GM12878 (cell line): Measurements from ENCODE around the gene ANKRD7. TPM values are rescaled to one million over a fixed set of nuclear protein-coding genes. Genes with fewer than 3 reads are reported as not detected.

Experiments
- ATAC-seq: fragments of 200-7000 bp; cut with Tn5 transposase; 3 replicates; pipeline ENCODE4 v1.9.1; 2020; ENCODE audit warnings: mild to moderate bottlenecking, moderate library complexity
- BruUV-seq: library from RNA; stranded (reverse); fragments of 400-500 nt; replicated peaks from 2 replicates; lab custom pipeline; 2021; lab: Mats Ljungman, UMichigan
- CTCF ChIA-PET: fragments of 300-600 bp; sonication (Branson Sonifier 250); formaldehyde crosslinking; extraction: SDS; loops from one replicate; lab custom pipeline; 2021; ENCODE audit warnings: inconsistent platforms; lab: Yijun Ruan, JAX
- POLR2A ChIA-PET: fragments of 350-600 bp; formaldehyde crosslinking; extraction: SDS; loops from one replicate; lab custom pipeline; 2021; ENCODE audit warnings: inconsistent platforms; lab: Charles Lee
- RAD21 ChIA-PET: fragments of 300-600 bp; sonication (Branson Sonifier 250); formaldehyde crosslinking; loops from one replicate; lab custom pipeline; 2023; ENCODE audit warnings: antibody characterized with exemption; ENCODE audit not compliant: unreplicated experiment; lab: Charles Lee
- SMC1A ChIA-PET: fragments of 300-600 bp; sonication (Branson Sonifier 250); formaldehyde crosslinking; loops from one replicate; lab custom pipeline; 2023; ENCODE audit not compliant: unreplicated experiment, uncharacterized antibody; lab: Charles Lee
- DNase-seq: peaks from one replicate; pipeline ENCODE4 v3.0.0-alpha.2; 2011; ENCODE audit warnings: low read depth, low spot score
- FAIRE-seq: peaks from 3 replicates; lab custom pipeline; 2011; peaks lifted over from hg19 to GRCh38; lab: Jason Lieb, UNC
- H2AFZ ChIP-seq: 2 replicates; pipeline ENCODE4 v1.6.0; 2011; ENCODE audit warnings: low read depth, low read length, control low read depth; ENCODE audit not compliant: control insufficient read depth
- H3K27ac ChIP-seq: 2 replicates; pipeline ENCODE4 v1.5.1; 2011; ENCODE audit warnings: control low read depth; ENCODE audit not compliant: control insufficient read depth, insufficient read depth
- H3K27me3 ChIP-seq, 2 experiments: replicated peaks in 1 of 2; 2 replicates each; pipeline versions ENCODE4 v1.6.0 to v1.6.1; 2011; ENCODE audit warnings: low read length in 1 of 2; ENCODE audit not compliant: control insufficient read depth in 2 of 2, insufficient read depth in 2 of 2
- H3K36me3 ChIP-seq, 2 experiments: 2 replicates each; pipeline ENCODE4 v1.5.1; 2011; ENCODE audit warnings: low read length in 1 of 2; ENCODE audit not compliant: control insufficient read depth in 2 of 2, insufficient read depth in 2 of 2
- H3K4me1 ChIP-seq: 2 replicates; pipeline ENCODE4 v1.6.1; 2011; ENCODE audit warnings: mild to moderate bottlenecking, low read length, moderate library complexity, mixed read lengths; ENCODE audit not compliant: control insufficient read depth, insufficient read depth
- H3K4me2 ChIP-seq: 2 replicates; pipeline ENCODE4 v1.6.0; 2011; ENCODE audit warnings: control low read depth; ENCODE audit not compliant: control insufficient read depth, insufficient read depth
- H3K4me3 ChIP-seq: fragments of 200-600 bp; sonication (generic); 2 replicates; pipeline ENCODE4 v1.5.1; 2016
- H3K79me2 ChIP-seq: 2 replicates; pipeline ENCODE4 v1.6.0; 2011; ENCODE audit warnings: low read length; ENCODE audit not compliant: control insufficient read depth, insufficient read depth
- H3K9ac ChIP-seq: 2 replicates; pipeline ENCODE4 v1.8.0; 2011; ENCODE audit warnings: low read length, control low read depth, mixed read lengths; ENCODE audit not compliant: control insufficient read depth, insufficient read depth
- H3K9me3 ChIP-seq: replicated peaks from 3 replicates; pipeline ENCODE4 v1.5.1; 2011; ENCODE audit warnings: mild to moderate bottlenecking, low read length; ENCODE audit not compliant: control insufficient read depth, insufficient read depth
- H4K20me1 ChIP-seq: 2 replicates; pipeline ENCODE4 v1.6.0; 2011; ENCODE audit not compliant: control insufficient read depth, insufficient read depth
- BMI1 ChIP-seq: fragments of 450-650 bp; IDR thresholded peaks from 2 replicates; pipeline ENCODE4 v1.6.1; 2016; ENCODE audit warnings: mild to moderate bottlenecking, moderate library complexity, borderline replicate concordance
- YBX1 ChIP-seq: fragments of 450-650 bp; IDR thresholded peaks from 2 replicates; pipeline ENCODE4 v1.6.1; 2016; ENCODE audit warnings: antibody characterized with exemption
- WGBS: methylation state at CpG from one replicate; pipeline ENCODE4 v1.1.6; 2016; ENCODE audit warnings: low lambda C conversion rate; ENCODE audit not compliant: insufficient replicate concordance, insufficient coverage; ENCODE audit errors: missing lambda C conversion rate; 5-methylcytosine and 5-hydroxymethylcytosine counted together
- in situ Hi-C: fragments of 300-500 bp; cut with MboI; formaldehyde crosslinking; loops from 9 replicates; pipeline ENCODE4 v1.14.3; 2018; ENCODE audit warnings: mixed read lengths
- intact Hi-C: fragments of 100-400 bp; cut with micrococcal nuclease; formaldehyde crosslinking; loops from one replicate; pipeline ENCODE4 v1.14.2; 2022; ENCODE audit not compliant: unreplicated experiment
- polyA plus RNA-seq, 11 experiments: library from polyadenylated mRNA; depleted of rRNA in 4 of 11; unstranded in 6 of 11; stranded (reverse) in 5 of 11; fragments of >200 nt; fragmentation: Nextera tagmentation in 4 of 11; fragmentation: Illumina TruSeq in 1 of 11; extraction: Ambion mirVana in 4 of 11; extraction: Trizol in 1 of 11; gene quantifications; 1 replicate in 1 of 11; 2 replicates in 10 of 11; pipeline versions ENCODE4 v1.2.1 to v1.2.3, GENCODE V29; 2011 to 2016; ENCODE audit warnings: inconsistent platforms in 2 of 11, missing spikeins in 2 of 11, low read depth in 1 of 11
- total RNA-seq, 4 experiments: library from RNA; depleted of rRNA in 3 of 4; stranded (reverse); fragments of >200 nt in 3 of 4; fragmentation: Illumina TruSeq in 1 of 4; extraction: Trizol in 1 of 4; gene quantifications; 2 replicates each; pipeline versions ENCODE4 v1.2.1 to v1.2.3, GENCODE V29; 2013 to 2021
- TF ChIP-seq, protein P1 (sequence below), 3 experiments: IDR thresholded peaks in 2 of 3; conservative IDR thresholded peaks in 1 of 3; 2 replicates each; pipeline ENCODE4 v1.5.1; 2011; ENCODE audit warnings: low read depth in 3 of 3, low read length in 3 of 3, mild to moderate bottlenecking in 3 of 3, control low read depth in 2 of 3, moderate library complexity in 2 of 3, inconsistent platforms in 1 of 3, mixed read lengths in 1 of 3; ENCODE audit not compliant: control insufficient read depth in 2 of 3, insufficient read depth in 1 of 3; ENCODE audit errors: extremely low read depth in 1 of 3
- TF ChIP-seq, protein P2 (sequence below): IDR thresholded peaks from 2 replicates; pipeline ENCODE4 v1.6.1; 2012; ENCODE audit warnings: low read length, inconsistent platforms

The ANKRD7 gene
- total and polyA plus RNA-seq, 10 of the 15 experiments (the other 5 are each of a cell fraction or from before 2014, with no cell fraction given): 0.12 to 0.46 (median 0.31) TPM; not detected in 3

DNA sequence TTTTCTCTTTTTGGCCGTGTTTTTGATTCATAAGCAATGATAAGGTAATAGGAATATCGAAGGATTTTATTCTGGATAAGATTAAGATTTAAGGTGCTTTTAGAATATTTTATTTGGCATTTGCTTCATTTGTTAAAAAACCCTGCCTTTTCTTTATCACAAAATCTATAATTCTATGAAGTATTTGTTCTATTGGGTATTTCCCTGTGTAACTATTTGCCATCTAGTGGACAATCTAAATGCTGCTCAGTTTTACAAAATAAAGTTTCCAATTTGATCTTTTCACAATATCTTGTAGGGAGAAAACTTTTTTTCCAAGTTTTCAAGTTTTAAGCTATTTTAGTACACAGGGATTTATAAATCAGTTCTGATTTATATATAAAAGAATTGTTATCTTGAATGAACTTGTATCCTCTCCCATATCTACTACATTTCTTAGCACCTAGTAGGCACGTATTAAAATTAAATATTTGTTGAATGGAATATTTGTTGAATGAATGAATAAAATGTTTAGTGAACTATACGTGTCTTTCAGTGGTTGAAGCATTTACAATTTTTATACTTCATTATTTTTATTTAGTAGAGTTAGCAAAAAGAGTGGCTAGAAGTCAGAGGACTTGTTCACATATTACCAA lies 26.5 kb downstream of the ANKRD7 start:
- ChIA-PET SMC1A (no interaction called here), CTCF (interaction anchor here (1.6 kb wide), 1 partner anchor 925 kb away, joined by 4 read pairs; no protein-coding TSS in a partner anchor), RAD21 (no interaction called here), POLR2A (interaction anchor here (0.6 kb wide), 1 partner anchor 24 kb away, joined by 3 read pairs; no protein-coding TSS in a partner anchor)
- in situ Hi-C loops (loop anchor here (10.0 kb wide), 1 partner anchor 344 kb away; no protein-coding TSS in a partner anchor), intact Hi-C loops (no loop called here)
- H3K9ac ChIP-seq: no peak overlapping the region
- no peak overlapping the region for H3K4me3 ChIP-seq
- H3K4me2 ChIP-seq: no peak overlapping the region
- no peaks in the 10 kb centered on the region for H4K20me1 ChIP-seq
- ATAC-seq (no peak), FAIRE-seq (no peak), DNase-seq (no peak)
- no peak overlapping the region for H2AFZ ChIP-seq
- TF ChIP-seq, protein P1, sequence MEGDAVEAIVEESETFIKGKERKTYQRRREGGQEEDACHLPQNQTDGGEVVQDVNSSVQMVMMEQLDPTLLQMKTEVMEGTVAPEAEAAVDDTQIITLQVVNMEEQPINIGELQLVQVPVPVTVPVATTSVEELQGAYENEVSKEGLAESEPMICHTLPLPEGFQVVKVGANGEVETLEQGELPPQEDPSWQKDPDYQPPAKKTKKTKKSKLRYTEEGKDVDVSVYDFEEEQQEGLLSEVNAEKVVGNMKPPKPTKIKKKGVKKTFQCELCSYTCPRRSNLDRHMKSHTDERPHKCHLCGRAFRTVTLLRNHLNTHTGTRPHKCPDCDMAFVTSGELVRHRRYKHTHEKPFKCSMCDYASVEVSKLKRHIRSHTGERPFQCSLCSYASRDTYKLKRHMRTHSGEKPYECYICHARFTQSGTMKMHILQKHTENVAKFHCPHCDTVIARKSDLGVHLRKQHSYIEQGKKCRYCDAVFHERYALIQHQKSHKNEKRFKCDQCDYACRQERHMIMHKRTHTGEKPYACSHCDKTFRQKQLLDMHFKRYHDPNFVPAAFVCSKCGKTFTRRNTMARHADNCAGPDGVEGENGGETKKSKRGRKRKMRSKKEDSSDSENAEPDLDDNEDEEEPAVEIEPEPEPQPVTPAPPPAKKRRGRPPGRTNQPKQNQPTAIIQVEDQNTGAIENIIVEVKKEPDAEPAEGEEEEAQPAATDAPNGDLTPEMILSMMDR (IDR thresholded peaks at IDR 0.05 in 2 of 3, conservative IDR thresholded peaks at IDR 0.05 in 1 of 3; ENCODE audit: control insufficient read depth in 2 of 3, extremely low read depth in 1 of 3, insufficient read depth in 1 of 3, low read depth in 3 of 3, low read length in 3 of 3): peak in 2 of 3 experiments; percentile 7 to 14; a peak in 1 of 6 replicates
- TF ChIP-seq, protein P2, sequence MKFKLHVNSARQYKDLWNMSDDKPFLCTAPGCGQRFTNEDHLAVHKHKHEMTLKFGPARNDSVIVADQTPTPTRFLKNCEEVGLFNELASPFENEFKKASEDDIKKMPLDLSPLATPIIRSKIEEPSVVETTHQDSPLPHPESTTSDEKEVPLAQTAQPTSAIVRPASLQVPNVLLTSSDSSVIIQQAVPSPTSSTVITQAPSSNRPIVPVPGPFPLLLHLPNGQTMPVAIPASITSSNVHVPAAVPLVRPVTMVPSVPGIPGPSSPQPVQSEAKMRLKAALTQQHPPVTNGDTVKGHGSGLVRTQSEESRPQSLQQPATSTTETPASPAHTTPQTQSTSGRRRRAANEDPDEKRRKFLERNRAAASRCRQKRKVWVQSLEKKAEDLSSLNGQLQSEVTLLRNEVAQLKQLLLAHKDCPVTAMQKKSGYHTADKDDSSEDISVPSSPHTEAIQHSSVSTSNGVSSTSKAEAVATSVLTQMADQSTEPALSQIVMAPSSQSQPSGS: no peak
- TF ChIP-seq YBX1 (no peak), BMI1 (no peak)
- no peaks in the 10 kb centered on the region for H3K4me1 ChIP-seq
- H3K79me2 ChIP-seq: no peaks in the 10 kb centered on the region
- no TSS peak for BruUV-seq
- no peak overlapping the region for H3K27ac ChIP-seq
- no peaks in the 10 kb centered on the region for H3K9me3 ChIP-seq
- H3K36me3 ChIP-seq: no peaks in the 10 kb centered on the region
- no peaks in the 10 kb centered on the region for H3K27me3 ChIP-seq
- 45% methylated on average over 4 of the region's 4 CpGs for WGBS
